K562 (cell line): ENCODE data around the gene HSPA4. TPM values are rescaled to one million over a fixed set of nuclear protein-coding genes. Genes with fewer than 3 reads are reported as not detected.
"Not testable (repeated sequence)": the region's sequence is repeated elsewhere in the genome, so short reads cannot be mapped to it uniquely, and the experiment has no call there.

Experiments used
- ATAC-seq: fragments of 200-7000 bp; cut with Tn5 transposase; 3 replicates; pipeline ENCODE4 v1.9.1; 2020; ENCODE audit warnings: moderate library complexity
- BruUV-seq: library from RNA; stranded (reverse); fragments of 400-500 nt; replicated peaks from 2 replicates; lab custom pipeline; 2021; lab: Mats Ljungman, UMichigan
- CTCF ChIA-PET: fragments of 300-600 bp; formaldehyde crosslinking; extraction: SDS; loops from one replicate; lab custom pipeline; 2021; ENCODE audit warnings: low intra/inter-chr PET ratio; lab: Yijun Ruan, JAX
- POLR2A ChIA-PET: fragments of 300-600, 350-650 bp; sonication (Branson Sonifier 250); formaldehyde crosslinking; extraction: SDS; loops from one replicate; lab custom pipeline; 2021; ENCODE audit warnings: antibody characterized with exemption, inconsistent platforms; lab: Yijun Ruan, JAX
- DNase-seq, 4 experiments: peaks; one replicate each; pipeline versions ENCODE4 v3.0.0 to v3.0.0-alpha.2; 2011 to 2018; ENCODE audit warnings: low spot score in 3 of 4, mixed read lengths in 3 of 4; ENCODE audit errors: extremely low read depth in 1 of 4
- FAIRE-seq: peaks from 2 replicates; lab custom pipeline; 2011; peaks lifted over from hg19 to GRCh38; lab: Jason Lieb, UNC
- H2AFZ ChIP-seq: 2 replicates; pipeline ENCODE4 v1.6.0; 2011; ENCODE audit warnings: low read depth, low read length, control low read depth, inconsistent platforms
- H3K27ac ChIP-seq: fragments of 200-600 bp; 3 replicates; pipeline ENCODE4 v1.8.0; 2011; ENCODE audit warnings: low read depth, mild to moderate bottlenecking, control low read depth, inconsistent platforms, low read length, moderate library complexity, mixed read lengths; ENCODE audit errors: extremely low read depth
- H3K27me3 ChIP-seq, 2 experiments: fragments of 300-600 bp in 1 of 2; 2 replicates in 1 of 2; 3 replicates in 1 of 2; pipeline versions ENCODE4 v1.6.0 to v1.8.0; 2011; ENCODE audit warnings: inconsistent platforms in 2 of 2, low read length in 2 of 2, mild to moderate bottlenecking in 1 of 2, mixed read lengths in 1 of 2, moderate library complexity in 1 of 2; ENCODE audit not compliant: control insufficient read depth in 2 of 2, insufficient read depth in 2 of 2
- H3K36me3 ChIP-seq: fragments of 300-600 bp; 3 replicates; pipeline ENCODE4 v1.8.0; 2011; ENCODE audit warnings: mild to moderate bottlenecking, low read length, inconsistent platforms; ENCODE audit not compliant: control insufficient read depth, insufficient read depth
- H3K4me1 ChIP-seq, 2 experiments: fragments of 200-600 bp in 1 of 2; replicated peaks in 1 of 2; 2 replicates in 1 of 2; 3 replicates in 1 of 2; pipeline versions ENCODE4 v1.5.1 to v1.8.0; 2011; ENCODE audit warnings: inconsistent platforms in 2 of 2, low read length in 2 of 2, mild to moderate bottlenecking in 1 of 2, mixed read lengths in 1 of 2, moderate library complexity in 1 of 2; ENCODE audit not compliant: control insufficient read depth in 2 of 2, insufficient read depth in 2 of 2
- H3K4me2 ChIP-seq: 2 replicates; pipeline ENCODE4 v1.6.1; 2011; ENCODE audit warnings: low read length, control low read depth, inconsistent platforms, mixed read lengths; ENCODE audit not compliant: insufficient read depth
- H3K4me3 ChIP-seq: fragments of 200-600 bp; sonication (generic), shearing (Covaris generic); 2 replicates; pipeline ENCODE4 v1.5.1; 2016; ENCODE audit warnings: control low read depth, inconsistent platforms
- H3K79me2 ChIP-seq: fragments of 200-600 bp; 3 replicates; pipeline ENCODE4 v1.8.0; 2011; ENCODE audit warnings: low read length, inconsistent platforms; ENCODE audit not compliant: control insufficient read depth, insufficient read depth
- H3K9ac ChIP-seq, 2 experiments: 2 replicates each; pipeline versions ENCODE4 v1.6.0 to v1.6.1; 2011; ENCODE audit warnings: low read depth in 2 of 2, low read length in 2 of 2, control low read depth in 1 of 2, inconsistent platforms in 1 of 2, mild to moderate bottlenecking in 1 of 2, mixed read lengths in 1 of 2; ENCODE audit not compliant: insufficient read depth in 1 of 2
- H3K9me1 ChIP-seq: one replicate; pipeline ENCODE4 v1.6.0; 2011; ENCODE audit warnings: inconsistent platforms, mild to moderate bottlenecking, low read length, moderate library complexity; ENCODE audit not compliant: control insufficient read depth, insufficient read depth
- H3K9me3 ChIP-seq: replicated peaks from 2 replicates; pipeline ENCODE4 v1.5.1; 2011; ENCODE audit warnings: low read depth, low read length, inconsistent platforms; ENCODE audit not compliant: control insufficient read depth, insufficient read depth
- H4K20me1 ChIP-seq: replicated peaks from 2 replicates; pipeline ENCODE4 v1.6.1; 2011; ENCODE audit warnings: low read length, inconsistent platforms, mixed read lengths; ENCODE audit not compliant: control insufficient read depth, insufficient read depth
- HDAC6 ChIP-seq: IDR thresholded peaks from 2 replicates; pipeline ENCODE4 v1.6.1; 2012; ENCODE audit warnings: low read depth, mild to moderate bottlenecking, control low read depth, inconsistent platforms, low read length, moderate library complexity
- KLF13 ChIP-seq: fragments of 450-650 bp; IDR thresholded peaks from 2 replicates; pipeline ENCODE4 v1.6.1; 2016; ENCODE audit warnings: missing genetic modification characterization, low read depth, mild to moderate bottlenecking, missing compliant biosample characterization, moderate library complexity, borderline replicate concordance
- ZNF121 ChIP-seq: sonication (generic); formaldehyde crosslinking; conservative IDR thresholded peaks from 2 replicates; pipeline ENCODE4 v1.8.0; 2022; ENCODE audit warnings: missing genetic modification reagents
- WGBS: fragments of 100-300 bp; shearing (Covaris generic); methylation state at CpG from one replicate; pipeline ENCODE4 v1.1.6; 2016; ENCODE audit warnings: low coverage, mixed read lengths; ENCODE audit not compliant: insufficient coverage; ENCODE audit errors: missing lambda C conversion rate; 5-methylcytosine and 5-hydroxymethylcytosine counted together
- in situ Hi-C: fragments of 300-500 bp; cut with MboI; formaldehyde crosslinking; loops from 4 replicates; pipeline ENCODE4 v1.15.0; 2018; ENCODE audit warnings: inconsistent platforms, mixed read lengths
- intact Hi-C: fragments of 100-400 bp; cut with micrococcal nuclease; formaldehyde crosslinking; loops from 2 replicates; pipeline ENCODE4 v1.14.2; 2022
- polyA plus RNA-seq, 8 experiments: library from polyadenylated mRNA; depleted of rRNA in 4 of 8; stranded (reverse) in 5 of 8; unstranded in 3 of 8; fragments of >200 nt; fragmentation: Nextera tagmentation in 2 of 8; fragmentation: Illumina TruSeq in 1 of 8; extraction: Ambion mirVana in 2 of 8; extraction: Trizol in 1 of 8; gene quantifications; 2 replicates each; pipeline versions ENCODE4 v1.2.1 to v1.2.3, GENCODE V29; 2011 to 2014; ENCODE audit warnings: inconsistent platforms in 1 of 8, missing spikeins in 1 of 8
- total RNA-seq, 7 experiments: library from RNA; depleted of rRNA in 6 of 7; stranded (reverse); fragments of >200 nt in 6 of 7; fragmentation: Illumina TruSeq in 2 of 7; extraction: Trizol in 2 of 7; gene quantifications; 2 replicates each; pipeline versions ENCODE4 v1.2.1 to v1.2.3, GENCODE V29; 2011 to 2021; ENCODE audit warnings: low replicate concordance in 1 of 7

HSPA4 gene
- total and polyA plus RNA-seq, 9 of the 15 experiments (the other 6 are each of a cell fraction or from before 2014, with no cell fraction given), result 90.3 to 286 (median 148) TPM

DNA sequence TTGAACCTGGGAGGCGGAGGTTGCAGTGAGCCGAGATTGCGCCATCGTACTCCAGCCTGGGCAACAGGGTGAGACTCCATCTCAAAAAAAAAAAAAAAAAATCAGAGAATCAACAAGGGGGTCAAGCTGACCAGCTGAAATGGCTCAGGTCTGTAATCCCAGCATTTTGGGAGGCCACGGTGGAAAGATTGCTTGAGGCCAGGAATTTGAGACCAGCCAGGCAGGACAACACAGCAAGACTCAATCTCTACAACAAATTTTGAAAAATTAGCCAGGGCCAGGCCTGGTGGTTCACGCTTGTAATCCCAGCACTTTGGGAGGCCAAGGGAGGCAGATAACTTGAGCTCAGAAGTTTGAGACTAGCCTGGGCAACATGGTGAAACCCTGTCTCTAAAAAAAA lies 43.4 kb upstream of the HSPA4 start:
- H3K27me3 ChIP-seq, H3K79me2 ChIP-seq, H3K27ac ChIP-seq, H2AFZ ChIP-seq, H3K9me1 ChIP-seq, ATAC-seq, DNase-seq, in situ Hi-C loops, BruUV-seq, intact Hi-C loops, H3K4me1 ChIP-seq, H3K9me3 ChIP-seq, H3K4me2 ChIP-seq, H3K9ac ChIP-seq, H4K20me1 ChIP-seq, CTCF ChIA-PET, H3K4me3 ChIP-seq, FAIRE-seq: not testable (repeated sequence)
- 76% methylated on average over 2 of the region's 6 CpGs for WGBS
- H3K36me3 ChIP-seq, result peaks cover 24% of the 10 kb centered on the region; the same call in 2 of the 3 replicates
- POLR2A ChIA-PET, result interaction anchor here (0.6 to 1.6 kb wide), 3 partner anchors 13 to 23 kb away, joined by 3 to 6 read pairs (median 4); no protein-coding TSS in a partner anchor
- TF ChIP-seq ZNF121, result peak; percentile 83

DNA sequence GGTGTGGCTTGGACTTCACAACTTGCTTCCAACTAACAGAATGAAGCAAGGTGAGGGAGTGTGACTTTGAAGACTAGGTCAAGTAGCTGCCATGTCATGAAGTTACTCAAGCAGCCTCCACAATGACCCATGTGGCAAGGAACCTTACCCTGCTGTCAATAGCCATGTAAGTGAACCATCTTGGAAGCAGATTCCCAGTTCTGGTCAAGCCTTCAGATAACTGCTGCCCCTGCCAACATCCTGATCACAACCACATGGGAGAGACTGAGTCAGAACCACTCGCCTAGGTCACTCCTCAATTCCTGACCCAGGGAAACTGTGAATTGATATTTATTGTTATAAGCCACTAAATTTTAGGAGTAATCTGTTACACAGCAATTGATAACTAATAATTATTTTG lies 36.3 kb upstream of the HSPA4 start:
- no TSS peak for BruUV-seq
- Histone ChIP-seq H2AFZ (no peak overlapping the region), H3K9me1 (no peaks in the 10 kb centered on the region), H3K4me2 (no peak overlapping the region), H3K27me3 (no peaks in the 10 kb centered on the region), H3K27ac (no peak overlapping the region), H4K20me1 (no peaks in the 10 kb centered on the region), H3K4me1 (no peaks in the 10 kb centered on the region; a peak in 1 of 5 replicates), H3K79me2 (peaks cover 8% of the 10 kb centered on the region; the same call in 1 of the 3 replicates), H3K4me3 (no peak overlapping the region), H3K36me3 (peaks cover 40% of the 10 kb centered on the region), H3K9ac (no peak overlapping the region), H3K9me3 (no peaks in the 10 kb centered on the region)
- ChIA-PET POLR2A (interaction anchor here (0.6 to 0.7 kb wide), 2 partner anchors 108 to 225 kb away, joined by 3 to 5 read pairs; no protein-coding TSS in a partner anchor), CTCF (no interaction called here)
- WGBS, result 100% methylated on average over 1 of the region's 1 CpG
- in situ Hi-C loops (no loop called here), intact Hi-C loops (no loop called here)
- ATAC-seq, result 0 out of 3 replicates have a peak, but pooled peaks have one; percentile 38
- FAIRE-seq, result no peak
- no peak for DNase-seq
- TF ChIP-seq HDAC6 (no peak), KLF13 (tag) (no peak)
